ENCODE results near the gene KIAA1217.

The KIAA1217 gene

DNA sequence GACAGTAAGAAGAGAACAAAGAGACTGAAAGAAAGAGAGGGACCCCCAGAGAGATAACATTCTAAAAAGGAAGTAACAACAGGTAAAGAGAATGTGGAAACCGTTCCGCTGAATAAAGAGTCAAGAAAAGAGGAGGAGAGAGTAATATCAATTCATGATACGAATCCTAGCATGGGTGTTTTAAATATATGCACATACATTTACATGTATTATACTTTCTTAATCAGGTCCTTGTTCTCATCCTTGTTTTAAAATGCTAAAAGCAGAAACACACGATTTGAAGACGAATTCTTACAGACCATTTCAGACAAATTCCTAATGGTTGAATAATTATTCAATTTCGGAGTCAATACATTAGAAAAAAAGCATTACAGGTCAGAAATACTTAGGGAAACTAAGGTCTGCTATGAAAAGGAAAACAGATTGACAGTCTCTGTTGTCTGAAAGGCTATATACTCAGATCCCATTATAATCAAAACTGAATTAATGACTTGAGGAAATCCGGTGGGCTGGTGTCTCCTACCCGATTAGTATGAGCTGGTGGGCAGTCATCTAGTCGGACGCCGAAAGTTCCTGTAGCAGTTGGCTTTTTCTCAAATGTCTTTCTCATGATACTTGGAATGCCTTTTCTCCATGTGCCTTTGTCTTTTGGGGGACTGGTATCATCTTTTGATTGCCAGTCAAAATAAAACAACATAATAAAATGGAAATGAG lies 387.4 kb downstream of the KIAA1217 start:
- DNase-seq (ENCODE audit: low read depth) = no peak

DNA sequence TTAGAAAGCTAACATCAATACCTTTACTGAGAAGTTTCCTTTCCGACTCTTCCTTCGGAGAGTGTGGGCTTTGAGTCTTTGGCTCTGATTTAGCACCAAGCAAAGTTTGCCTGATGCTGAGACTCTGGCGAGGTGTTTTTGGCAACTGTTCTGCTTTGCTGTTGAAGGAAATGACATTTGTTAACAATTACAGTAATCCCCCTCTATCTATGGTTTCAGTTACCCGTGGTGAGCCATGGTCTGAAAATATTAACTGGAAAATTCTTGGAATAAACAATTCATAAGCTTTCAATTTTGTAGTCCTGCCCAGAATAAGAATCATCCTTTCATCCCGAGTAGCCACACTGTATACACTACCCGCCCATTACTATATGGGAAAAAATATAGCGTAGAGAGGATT lies 388.5 kb downstream of the KIAA1217 start:
- no peak for DNase-seq (ENCODE audit: low read depth)

Measured in stimulated activated CD8-positive, alpha-beta memory T cell treated with anti-CD3 and anti-CD28 coated beads, Interleukin-7, amount 100 ng/mL, for 24 hours (primary cell).